ENCODE measurements around the gene USP21.

- TF ChIP-seq SMC3 (IDR thresholded peaks at IDR 0.05): no peak
- TF ChIP-seq RAD21 (conservative IDR thresholded peaks at IDR 0.05 in 1 of 2, IDR thresholded peaks at IDR 0.05 in 1 of 2): no peak
- no peak for TF ChIP-seq NR3C1 (IDR thresholded peaks at IDR 0.05)
- no peak for TF ChIP-seq CEBPB (IDR thresholded peaks at IDR 0.05)
- TF ChIP-seq CTCF (IDR thresholded peaks at IDR 0.05): no peak
- no peak for TF ChIP-seq POLR2A (IDR thresholded peaks at IDR 0.05; ENCODE audit: low read length)
- no peak for TF ChIP-seq HEYL (CRISPR knock-in tag; IDR thresholded peaks at IDR 0.05)
- TF ChIP-seq PBX3 (IDR thresholded peaks at IDR 0.05): no peak
- no peak for TF ChIP-seq USF2 (IDR thresholded peaks at IDR 0.05)
- no peak for TF ChIP-seq MAX (IDR thresholded peaks at IDR 0.05)
- no peak for TF ChIP-seq PHF8 (IDR thresholded peaks at IDR 0.05; ENCODE audit: borderline replicate concordance, low read depth)
These were observed 36.3 kb upstream of the USP21 start for GRCh38 chr1:161122967-161123366.
